Measurements from ENCODE around the gene CD81. TPM values are rescaled to one million over a fixed set of nuclear protein-coding genes. Genes with fewer than 3 reads are reported as not detected.

CD81 gene
- total RNA-seq, 2 experiments from 2014 or later = 118 to 145 TPM

- Mint-ChIP-seq H3K27me3 (no peaks in the 10 kb centered on the region), H3K4me3 (no peak overlapping the region), H3K4me1 (no peaks in the 10 kb centered on the region), H3K27ac (no peak overlapping the region), H3K9me3 (ENCODE audit: low read depth) (no peaks in the 10 kb centered on the region), H3K36me3 (ENCODE audit: low read depth) (no peaks in the 10 kb centered on the region)
- DNase-seq (no peak), ATAC-seq (no peak)
- intact Hi-C loops (cut with DNase I, micrococcal nuclease) = no loop called here
- POLR2A ChIA-PET = no interaction called here
- CTCF ChIA-PET = interaction anchor here (0.5 to 2.5 kb wide), 2 partner anchors 10 to 661 kb away, joined by 4 to 9 read pairs; no protein-coding TSS in a partner anchor
These were observed 33.5 kb downstream of the CD81 start for GRCh38 chr11:2410616-2411015.

GRCh38 chr11:2411446-2412305, 34.6 kb downstream of the CD81 start:
- Mint-ChIP-seq H3K4me1 (no peaks in the 10 kb centered on the region), H3K27ac (no peak overlapping the region), H3K9me3 (ENCODE audit: low read depth) (no peaks in the 10 kb centered on the region), H3K36me3 (ENCODE audit: low read depth) (no peaks in the 10 kb centered on the region), H3K4me3 (no peak overlapping the region), H3K27me3 (no peaks in the 10 kb centered on the region)
- ChIA-PET POLR2A (no interaction called here), CTCF (interaction anchor here (1.0 kb wide), 1 partner anchor 112 kb away, joined by 3 read pairs; no protein-coding TSS in a partner anchor)
- ATAC-seq (no peak), DNase-seq (no peak)
- intact Hi-C loops (cut with DNase I, micrococcal nuclease) = no loop called here

- CTCF ChIA-PET = interaction anchor here (1.0 kb wide), 1 partner anchor 113 kb away, joined by 3 read pairs; no protein-coding TSS in a partner anchor
- no peak for DNase-seq
- no peak overlapping the region for H3K27ac Mint-ChIP-seq
- intact Hi-C loops (cut with DNase I, micrococcal nuclease) = no loop called here
- no peaks in the 10 kb centered on the region for H3K27me3 Mint-ChIP-seq
- POLR2A ChIA-PET = no interaction called here
- no peaks in the 10 kb centered on the region for H3K4me1 Mint-ChIP-seq
- no peak for ATAC-seq
- no peak overlapping the region for H3K4me3 Mint-ChIP-seq
- no peaks in the 10 kb centered on the region for H3K36me3 Mint-ChIP-seq (ENCODE audit: low read depth)
- no peaks in the 10 kb centered on the region for H3K9me3 Mint-ChIP-seq (ENCODE audit: low read depth)
These were observed 35.2 kb downstream of the CD81 start for GRCh38 chr11:2412323-2412722.

- DNase-seq (no peak), ATAC-seq (no peak)
- intact Hi-C loops (cut with DNase I, micrococcal nuclease) = no loop called here
- H3K27ac Mint-ChIP-seq = no peak overlapping the region
- CTCF ChIA-PET = no interaction called here
- H3K27me3 Mint-ChIP-seq = no peaks in the 10 kb centered on the region
- H3K36me3 Mint-ChIP-seq (ENCODE audit: low read depth) = no peaks in the 10 kb centered on the region
- POLR2A ChIA-PET = no interaction called here
- no peak overlapping the region for H3K4me3 Mint-ChIP-seq
- H3K9me3 Mint-ChIP-seq (ENCODE audit: low read depth) = no peaks in the 10 kb centered on the region
- no peaks in the 10 kb centered on the region for H3K4me1 Mint-ChIP-seq
These were observed 36.9 kb downstream of the CD81 start for GRCh38 chr11:2413742-2414579.

- H3K9me3 Mint-ChIP-seq (ENCODE audit: low read depth) = no peaks in the 10 kb centered on the region
- ATAC-seq (no peak), DNase-seq (no peak)
- no peaks in the 10 kb centered on the region for H3K36me3 Mint-ChIP-seq (ENCODE audit: low read depth)
- ChIA-PET POLR2A (no interaction called here), CTCF (no interaction called here)
- intact Hi-C loops (cut with DNase I, micrococcal nuclease) = no loop called here
- no peaks in the 10 kb centered on the region for H3K27me3 Mint-ChIP-seq
- no peak overlapping the region for H3K4me3 Mint-ChIP-seq
- no peaks in the 10 kb centered on the region for H3K4me1 Mint-ChIP-seq
- H3K27ac Mint-ChIP-seq = no peak overlapping the region
These were observed 37.5 kb downstream of the CD81 start for GRCh38 chr11:2414616-2415015.

- Mint-ChIP-seq H3K27ac (no peak overlapping the region), H3K4me3 (no peak overlapping the region), H3K4me1 (no peaks in the 10 kb centered on the region), H3K36me3 (ENCODE audit: low read depth) (no peaks in the 10 kb centered on the region), H3K27me3 (no peaks in the 10 kb centered on the region), H3K9me3 (ENCODE audit: low read depth) (no peaks in the 10 kb centered on the region)
- ATAC-seq (no peak), DNase-seq (no peak)
- ChIA-PET POLR2A (no interaction called here), CTCF (no interaction called here)
- intact Hi-C loops (cut with DNase I, micrococcal nuclease) = no loop called here
These were observed 38.1 kb downstream of the CD81 start for GRCh38 chr11:2415171-2415570.

- no peaks in the 10 kb centered on the region for H3K9me3 Mint-ChIP-seq (ENCODE audit: low read depth)
- H3K4me1 Mint-ChIP-seq = no peaks in the 10 kb centered on the region
- no peak for ATAC-seq
- H3K36me3 Mint-ChIP-seq (ENCODE audit: low read depth) = no peaks in the 10 kb centered on the region
- no peak for DNase-seq
- H3K4me3 Mint-ChIP-seq = no peak overlapping the region
- ChIA-PET POLR2A (no interaction called here), CTCF (no interaction called here)
- intact Hi-C loops (cut with DNase I, micrococcal nuclease) = no loop called here
- H3K27me3 Mint-ChIP-seq = no peaks in the 10 kb centered on the region
- H3K27ac Mint-ChIP-seq = no peak overlapping the region
These were observed 38.7 kb downstream of the CD81 start for GRCh38 chr11:2415601-2416380.

- no peak for ATAC-seq
- no peak for DNase-seq
- Mint-ChIP-seq H3K36me3 (ENCODE audit: low read depth) (no peaks in the 10 kb centered on the region), H3K4me3 (no peak overlapping the region), H3K27me3 (no peaks in the 10 kb centered on the region), H3K9me3 (ENCODE audit: low read depth) (no peaks in the 10 kb centered on the region), H3K27ac (no peak overlapping the region), H3K4me1 (no peaks in the 10 kb centered on the region)
- ChIA-PET CTCF (interaction anchor here (5.1 kb wide), 1 partner anchor 113 kb away, joined by 102 read pairs; the partner anchor contains the start of genes C11orf21 and TSPAN32), POLR2A (no interaction called here)
- intact Hi-C loops (cut with DNase I, micrococcal nuclease) = no loop called here
These were observed 39.7 kb downstream of the CD81 start for GRCh38 chr11:2416765-2417164.

GRCh38 chr11:2417856-2418692, 41.0 kb downstream of the CD81 start:
- no peak for ATAC-seq
- intact Hi-C loops (cut with DNase I, micrococcal nuclease) = no loop called here
- no peaks in the 10 kb centered on the region for H3K27me3 Mint-ChIP-seq

GRCh38 chr11:2418693-2419360, 41.7 kb downstream of the CD81 start:
- H3K27me3 Mint-ChIP-seq = no peaks in the 10 kb centered on the region
- H3K4me3 Mint-ChIP-seq = no peak overlapping the region
- no peaks in the 10 kb centered on the region for H3K4me1 Mint-ChIP-seq
- intact Hi-C loops (cut with DNase I, micrococcal nuclease) = loop anchor here (1.0 kb wide), 2 partner anchors 19 to 222 kb away; partner anchors contain the start of gene TSSC4 (in 1 of the 2)
- ATAC-seq (no peak), DNase-seq (no peak)
- ChIA-PET POLR2A (no interaction called here), CTCF (interaction anchor here (0.8 to 5.1 kb wide), 15 partner anchors 18 to 469 kb away, joined by 3 to 102 read pairs (median 6); partner anchors contain the start of genes C11orf21, TSPAN32 and TSSC4)
- no peaks in the 10 kb centered on the region for H3K9me3 Mint-ChIP-seq (ENCODE audit: low read depth)
- no peak overlapping the region for H3K27ac Mint-ChIP-seq
- no peaks in the 10 kb centered on the region for H3K36me3 Mint-ChIP-seq (ENCODE audit: low read depth)

More at GRCh38 chr11:2417856-2418692, 41.0 kb downstream of the CD81 start:
- POLR2A ChIA-PET = no interaction called here
- DNase-seq = no peak
- Mint-ChIP-seq H3K36me3 (ENCODE audit: low read depth) (no peaks in the 10 kb centered on the region), H3K4me3 (no peak overlapping the region), H3K4me1 (no peaks in the 10 kb centered on the region), H3K27ac (no peak overlapping the region), H3K9me3 (ENCODE audit: low read depth) (no peaks in the 10 kb centered on the region)
- CTCF ChIA-PET = interaction anchor here (0.7 to 5.1 kb wide), 7 partner anchors 17 to 224 kb away, joined by 3 to 102 read pairs (median 5); partner anchors contain the start of genes C11orf21, TSPAN32 and TSSC4

Measured in activated CD4-positive, alpha-beta T cell treated with anti-CD3 and anti-CD28 coated beads for 36 hours (primary cell).